ENCODE results near the gene TRIM2.

DNA sequence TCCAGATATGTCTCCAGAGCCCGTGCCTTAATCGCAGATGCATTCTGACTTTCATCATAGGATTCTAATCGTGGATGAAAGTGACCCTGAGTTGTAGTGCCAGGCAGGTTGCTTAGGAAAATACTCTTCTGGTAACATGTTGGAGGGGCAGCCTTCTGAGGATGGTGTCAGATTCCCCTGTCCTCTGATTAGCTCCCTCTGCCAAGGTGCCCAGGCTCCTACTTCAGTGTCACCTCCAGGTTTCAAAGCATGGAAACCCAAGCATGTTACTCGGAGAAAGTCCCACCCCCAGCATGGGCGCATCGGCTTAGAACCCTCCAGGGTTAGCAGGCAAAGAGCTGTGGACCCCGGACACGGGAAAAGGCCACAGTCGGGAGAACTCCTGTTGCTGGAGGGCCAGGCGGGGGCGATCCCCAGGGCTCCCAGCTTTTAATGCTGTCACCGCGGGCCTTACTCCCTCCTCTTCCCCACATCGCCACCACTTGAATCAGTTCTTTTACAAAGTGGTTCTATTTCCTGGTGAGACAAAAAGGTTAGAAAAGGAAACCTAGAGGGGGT lies 44.5 kb downstream of the TRIM2 start:
- TF ChIP-seq, protein P1, sequence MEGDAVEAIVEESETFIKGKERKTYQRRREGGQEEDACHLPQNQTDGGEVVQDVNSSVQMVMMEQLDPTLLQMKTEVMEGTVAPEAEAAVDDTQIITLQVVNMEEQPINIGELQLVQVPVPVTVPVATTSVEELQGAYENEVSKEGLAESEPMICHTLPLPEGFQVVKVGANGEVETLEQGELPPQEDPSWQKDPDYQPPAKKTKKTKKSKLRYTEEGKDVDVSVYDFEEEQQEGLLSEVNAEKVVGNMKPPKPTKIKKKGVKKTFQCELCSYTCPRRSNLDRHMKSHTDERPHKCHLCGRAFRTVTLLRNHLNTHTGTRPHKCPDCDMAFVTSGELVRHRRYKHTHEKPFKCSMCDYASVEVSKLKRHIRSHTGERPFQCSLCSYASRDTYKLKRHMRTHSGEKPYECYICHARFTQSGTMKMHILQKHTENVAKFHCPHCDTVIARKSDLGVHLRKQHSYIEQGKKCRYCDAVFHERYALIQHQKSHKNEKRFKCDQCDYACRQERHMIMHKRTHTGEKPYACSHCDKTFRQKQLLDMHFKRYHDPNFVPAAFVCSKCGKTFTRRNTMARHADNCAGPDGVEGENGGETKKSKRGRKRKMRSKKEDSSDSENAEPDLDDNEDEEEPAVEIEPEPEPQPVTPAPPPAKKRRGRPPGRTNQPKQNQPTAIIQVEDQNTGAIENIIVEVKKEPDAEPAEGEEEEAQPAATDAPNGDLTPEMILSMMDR (IDR thresholded peaks at IDR 0.05; ENCODE audit: low read length) = no peak; the same call in 1 of the 2 replicates
- TF ChIP-seq EZH2 (optimal IDR thresholded peaks at IDR 0.05; ENCODE audit: low read depth, low read length) = no peak
- no peak for TF ChIP-seq EZH2phosphoT487 (IDR thresholded peaks at IDR 0.05; ENCODE audit: low read length)
